ENCODE results near the gene SGSH. TPM values are rescaled to one million over a fixed set of nuclear protein-coding genes. Genes with fewer than 3 reads are reported as not detected.

The SGSH gene
- total RNA-seq, 6 experiments from 2014 or later, result 41.2 to 52.6 (median 47.5) TPM

- Mint-ChIP-seq H3K4me1 (ENCODE audit: low read depth) (peaks cover 6% of the 10 kb centered on the region), H3K27me3 (ENCODE audit: insufficient read depth) (peaks cover 23% of the 10 kb centered on the region), H3K36me3 (ENCODE audit: low read depth) (no peaks in the 10 kb centered on the region), H3K9me3 (no peaks in the 10 kb centered on the region), H3K4me3 (no peak overlapping the region), H3K27ac (no peak overlapping the region)
- no peak for TF ChIP-seq CTCF (IDR thresholded peaks at IDR 0.05)
- no peak for DNase-seq
Observed at GRCh38 chr17:80177986-80178595, 42.0 kb downstream of the SGSH start.

- Mint-ChIP-seq H3K27me3 (ENCODE audit: insufficient read depth) (peaks cover 23% of the 10 kb centered on the region), H3K9me3 (no peaks in the 10 kb centered on the region), H3K4me3 (no peak overlapping the region), H3K4me1 (ENCODE audit: low read depth) (peaks cover 6% of the 10 kb centered on the region), H3K36me3 (ENCODE audit: low read depth) (no peaks in the 10 kb centered on the region), H3K27ac (no peak overlapping the region)
- TF ChIP-seq CTCF (IDR thresholded peaks at IDR 0.05), result no peak
- DNase-seq, result no peak
Observed at GRCh38 chr17:80176757-80177156, 43.4 kb downstream of the SGSH start.

GRCh38 chr17:80173916-80174315, 46.2 kb downstream of the SGSH start:
- Mint-ChIP-seq H3K4me3 (no peak overlapping the region), H3K27ac (no peak overlapping the region), H3K4me1 (ENCODE audit: low read depth) (peaks cover 6% of the 10 kb centered on the region), H3K9me3 (no peaks in the 10 kb centered on the region), H3K27me3 (ENCODE audit: insufficient read depth) (peaks cover 22% of the 10 kb centered on the region), H3K36me3 (ENCODE audit: low read depth) (no peaks in the 10 kb centered on the region)
- no peak for DNase-seq
- TF ChIP-seq CTCF (IDR thresholded peaks at IDR 0.05), result no peak

- H3K27me3 Mint-ChIP-seq (ENCODE audit: insufficient read depth), result peaks cover 19% of the 10 kb centered on the region
- no peaks in the 10 kb centered on the region for H3K36me3 Mint-ChIP-seq (ENCODE audit: low read depth)
- DNase-seq, result no peak
- H3K9me3 Mint-ChIP-seq, result no peaks in the 10 kb centered on the region
- H3K4me1 Mint-ChIP-seq (ENCODE audit: low read depth), result peaks cover 6% of the 10 kb centered on the region
- no peak overlapping the region for H3K4me3 Mint-ChIP-seq
- no peak for TF ChIP-seq CTCF (IDR thresholded peaks at IDR 0.05)
- no peak overlapping the region for H3K27ac Mint-ChIP-seq
Observed at GRCh38 chr17:80173126-80173525, 47.0 kb downstream of the SGSH start.

DNA sequence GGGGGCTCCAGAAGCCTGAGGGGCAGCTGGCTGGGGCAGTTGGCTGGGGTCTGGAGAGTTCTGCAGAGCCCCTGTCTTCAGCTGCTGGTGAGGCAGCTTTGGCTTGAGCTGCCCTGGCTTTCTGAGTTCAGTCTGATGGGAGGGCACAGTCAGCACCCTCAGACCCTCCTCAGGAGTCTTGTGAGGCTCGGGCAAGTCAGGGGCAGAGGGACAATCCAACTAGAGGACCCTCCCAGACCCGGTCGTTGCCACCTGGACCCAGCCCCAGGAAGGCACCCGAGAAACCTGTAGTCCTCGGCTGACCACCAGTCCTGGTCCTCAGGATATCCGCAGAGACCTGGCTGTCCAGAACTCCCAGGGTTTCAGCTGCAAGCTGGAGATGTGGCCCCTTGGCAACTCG, 48.5 kb downstream of the SGSH start:
- DNase-seq, result no peak
- TF ChIP-seq CTCF (IDR thresholded peaks at IDR 0.05), result no peak
- Mint-ChIP-seq H3K4me3 (no peak overlapping the region), H3K27me3 (ENCODE audit: insufficient read depth) (peaks cover 23% of the 10 kb centered on the region), H3K9me3 (no peaks in the 10 kb centered on the region), H3K4me1 (ENCODE audit: low read depth) (peaks cover 6% of the 10 kb centered on the region), H3K36me3 (ENCODE audit: low read depth) (no peaks in the 10 kb centered on the region), H3K27ac (no peak overlapping the region)
